Skin of body (tissue), 2 donors: ENCODE results near the gene SPPL2B. TPM values are rescaled to one million over a fixed set of nuclear protein-coding genes. Genes with fewer than 3 reads are reported as not detected.
"Not testable (repeated sequence)": the region's sequence is repeated elsewhere in the genome, so short reads cannot be mapped to it uniquely, and the experiment has no call there.

Experiments
- DNase-seq: peaks from one replicate; lab custom pipeline; 2025; lab: John Stamatoyannopoulos, UW
- total RNA-seq: library from RNA; depleted of rRNA; stranded (reverse); fragments of >200 nt; gene quantifications from one replicate; pipeline ENCODE4 v1.2.3, GENCODE V29; 2014

The SPPL2B gene
- total RNA-seq, 1 donor from 2014 or later: 23.6 TPM

DNA sequence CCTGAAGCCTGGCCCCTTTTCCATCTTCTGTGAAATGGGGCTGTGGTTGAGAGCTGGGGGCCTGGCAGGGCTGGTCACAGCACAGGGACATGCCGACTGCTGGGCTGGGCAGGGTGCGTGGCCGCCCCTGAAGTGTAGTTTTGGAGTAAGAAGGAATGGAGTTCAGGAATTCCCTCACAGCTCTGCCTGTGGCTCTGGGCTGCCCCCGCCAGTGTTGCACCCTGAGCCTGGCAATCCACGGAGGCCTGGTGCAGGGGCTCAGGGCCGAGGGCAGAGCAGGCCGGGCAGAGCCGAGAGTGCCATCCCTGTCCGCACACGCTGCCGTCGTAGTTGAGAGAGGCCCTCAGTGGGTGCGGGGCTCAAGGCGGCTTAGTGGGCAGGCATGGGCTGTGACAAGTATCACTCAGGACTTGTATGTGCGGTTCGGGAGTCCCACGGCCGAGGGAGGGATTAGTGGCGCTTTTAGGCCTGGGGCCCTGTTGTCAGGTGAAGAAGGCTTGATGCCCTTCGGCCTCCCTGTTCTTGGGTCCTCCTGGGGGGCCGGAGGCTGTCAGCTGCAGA lies 9.7 kb downstream of the SPPL2B start:
- no peak for DNase-seq

DNA sequence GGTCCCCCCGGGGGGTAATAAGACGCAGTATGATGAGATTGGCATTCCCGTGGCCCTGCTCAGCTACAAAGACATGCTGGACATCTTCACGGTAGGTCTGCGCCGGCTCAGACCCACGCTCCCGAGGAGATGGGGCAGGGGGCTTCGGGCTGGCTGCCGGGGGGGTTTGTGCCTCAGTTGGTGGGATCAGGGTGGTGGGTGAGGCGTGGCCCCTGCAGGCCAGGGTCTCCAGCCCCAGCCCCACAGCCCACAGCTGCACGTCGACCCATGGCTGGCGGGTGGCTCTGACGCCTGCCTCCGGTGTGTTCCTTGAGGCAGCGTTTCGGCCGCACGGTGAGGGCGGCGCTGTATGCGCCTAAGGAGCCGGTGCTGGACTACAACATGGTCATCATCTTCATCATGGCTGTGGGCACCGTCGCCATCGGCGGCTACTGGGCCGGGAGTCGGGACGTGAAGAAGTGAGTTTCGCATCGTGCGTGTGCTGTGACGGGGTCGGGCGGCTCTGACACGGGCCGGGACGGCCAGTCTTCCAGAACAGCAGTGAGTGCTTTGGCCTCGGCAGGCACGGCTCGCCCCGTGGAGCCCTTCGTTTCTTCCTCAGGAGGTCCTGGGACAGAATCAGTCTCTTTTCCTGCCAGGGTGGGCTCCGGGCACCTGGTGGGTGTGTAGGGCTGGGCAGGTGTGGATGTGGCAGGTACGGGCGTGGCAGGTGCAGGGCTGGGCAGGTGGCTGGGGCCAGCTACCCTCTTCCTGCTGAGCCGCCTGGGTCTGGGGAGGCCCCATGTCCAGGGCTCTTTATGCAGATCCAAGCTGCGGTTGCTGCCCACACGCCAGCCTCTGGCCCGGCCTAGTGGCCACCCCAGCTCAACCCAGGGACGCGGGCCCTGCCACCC lies 10.5 kb downstream of the SPPL2B start:
- no peak for DNase-seq

DNA sequence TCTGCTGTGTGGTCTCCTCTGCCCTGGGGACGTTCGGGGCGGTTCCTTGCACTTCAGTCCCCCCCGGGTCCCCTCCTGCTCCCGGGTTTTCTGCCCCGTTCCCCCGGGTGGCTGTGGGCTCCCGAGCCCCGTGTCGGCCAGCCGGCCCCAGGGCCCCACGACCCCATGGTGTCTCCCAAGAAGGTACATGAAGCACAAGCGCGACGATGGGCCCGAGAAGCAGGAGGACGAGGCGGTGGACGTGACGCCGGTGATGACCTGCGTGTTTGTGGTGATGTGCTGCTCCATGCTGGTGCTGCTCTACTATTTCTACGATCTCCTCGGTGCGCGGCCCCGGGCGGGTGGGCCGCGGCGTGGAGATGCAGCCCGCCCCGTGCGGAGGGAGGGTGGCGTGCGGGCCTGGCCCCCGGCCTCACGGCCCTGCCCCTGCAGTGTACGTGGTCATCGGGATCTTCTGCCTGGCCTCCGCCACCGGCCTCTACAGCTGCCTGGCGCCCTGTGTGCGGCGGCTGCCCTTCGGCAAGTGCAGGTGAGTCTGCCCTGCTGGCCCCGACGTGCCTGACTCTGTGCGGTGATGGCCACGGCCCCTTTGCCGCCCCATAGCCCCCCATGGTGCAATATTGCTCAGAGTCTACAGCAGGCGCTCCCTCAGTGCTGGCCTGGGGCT lies 11.3 kb downstream of the SPPL2B start:
- no peak for DNase-seq

DNA sequence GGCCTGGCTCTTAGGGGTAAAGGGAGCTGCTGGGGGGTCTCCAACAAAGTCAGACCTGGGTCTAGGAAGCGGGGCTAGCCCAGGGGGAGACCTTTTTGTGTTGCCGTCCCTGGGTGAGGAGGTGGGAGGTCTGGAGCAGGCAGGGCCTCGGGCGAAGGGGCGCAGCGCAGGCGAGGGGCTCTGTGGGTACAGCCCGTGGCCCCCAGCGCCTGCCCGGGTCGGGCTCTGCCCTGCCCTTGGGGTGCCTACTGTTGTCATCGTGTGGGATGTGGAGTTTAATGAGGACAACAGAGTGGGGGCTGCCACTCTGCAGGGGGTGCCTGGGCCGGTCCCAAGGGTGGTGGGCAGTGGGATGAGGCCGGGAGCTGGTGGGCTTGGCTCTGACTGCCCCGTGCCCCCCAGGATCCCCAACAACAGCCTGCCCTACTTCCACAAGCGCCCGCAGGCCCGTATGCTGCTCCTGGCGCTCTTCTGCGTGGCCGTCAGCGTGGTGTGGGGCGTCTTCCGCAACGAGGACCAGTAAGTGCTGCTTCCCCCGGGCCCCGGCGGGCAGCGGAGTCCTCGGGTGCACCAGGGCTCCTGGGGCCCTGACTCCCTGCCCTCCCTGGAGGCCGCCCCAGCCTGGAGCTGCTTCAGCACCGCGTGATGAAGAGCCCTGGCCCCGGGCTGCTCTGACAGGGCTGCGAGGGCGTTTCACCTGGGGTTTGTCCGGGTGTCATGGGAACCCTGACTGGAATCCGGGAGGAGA lies 12.2 kb downstream of the SPPL2B start:
- DNase-seq: no peak

DNA sequence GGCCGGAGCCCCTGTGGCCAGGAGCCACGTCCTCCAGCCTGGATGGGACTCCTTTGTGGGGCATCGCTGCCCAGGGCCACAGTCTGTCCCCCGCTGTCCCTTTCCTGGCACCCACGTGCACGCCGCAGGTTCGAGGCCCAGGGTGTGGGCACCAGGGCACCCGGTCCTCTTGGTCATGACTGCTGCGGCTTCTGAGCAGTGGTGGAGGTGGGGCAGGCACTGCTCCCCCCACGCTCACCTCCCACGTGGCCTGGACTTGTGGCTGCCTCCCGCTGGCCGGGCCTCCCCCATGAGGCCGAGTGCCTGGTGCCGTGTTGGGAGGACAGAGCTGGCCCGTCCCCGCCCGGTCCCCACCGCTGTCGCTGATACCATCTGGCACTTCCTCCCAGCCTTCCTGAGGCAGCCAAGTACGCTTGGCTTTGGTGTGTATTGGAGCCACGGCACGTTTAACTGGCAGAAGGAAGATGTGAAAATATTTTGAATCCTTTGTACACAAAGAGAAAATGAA lies 12.8 kb downstream of the SPPL2B start:
- DNase-seq: no peak

DNA sequence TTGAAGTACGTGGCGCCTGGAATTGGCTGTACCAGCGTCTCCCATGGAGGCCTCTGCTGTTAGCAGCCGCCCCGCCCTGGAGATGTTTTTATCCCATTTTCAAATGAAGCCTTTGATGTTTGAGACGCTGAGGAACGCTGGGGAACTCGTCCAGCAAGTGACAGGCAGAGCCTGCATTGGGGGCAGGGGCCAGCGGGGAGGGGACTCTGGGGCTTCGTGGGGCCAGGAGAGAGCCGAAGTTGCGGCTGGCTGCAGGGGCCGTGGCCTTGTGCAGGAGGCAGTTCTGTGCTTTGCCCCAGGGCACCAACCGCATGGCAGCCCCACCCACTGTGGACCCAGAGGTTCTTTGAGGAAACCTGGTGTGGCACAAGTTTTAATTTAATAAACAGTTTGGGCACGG lies 13.5 kb downstream of the SPPL2B start:
- DNase-seq: no peak

DNA sequence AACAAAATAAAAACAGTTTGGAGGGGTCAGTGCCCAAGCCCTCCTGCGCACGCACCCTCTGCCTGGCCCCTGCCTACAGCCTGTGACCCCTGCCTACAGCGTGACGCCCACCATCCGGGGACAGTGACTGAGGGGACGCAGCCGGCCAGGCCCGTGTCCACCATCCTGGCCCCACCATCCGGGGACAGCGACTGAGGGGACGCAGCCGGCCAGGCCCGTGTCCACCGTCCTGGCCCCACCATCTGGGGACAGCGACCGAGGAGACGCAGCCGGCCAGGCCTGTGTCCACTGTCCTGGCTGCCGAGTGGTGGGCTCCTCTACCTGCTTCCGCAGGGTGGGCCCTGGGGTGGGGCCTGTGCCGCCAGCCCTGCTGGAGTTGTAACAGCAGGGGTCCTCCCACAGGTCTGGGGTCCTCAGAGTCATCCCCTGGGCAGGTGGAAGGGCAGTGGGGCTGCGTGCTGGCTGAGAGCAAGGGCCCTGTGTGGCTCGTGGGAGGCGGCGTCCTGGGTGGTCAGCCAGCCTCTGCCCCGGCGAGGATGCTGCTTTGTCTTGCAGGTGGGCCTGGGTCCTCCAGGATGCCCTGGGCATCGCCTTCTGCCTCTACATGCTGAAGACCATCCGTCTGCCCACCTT lies 14.3 kb downstream of the SPPL2B start:
- no peak for DNase-seq

DNA sequence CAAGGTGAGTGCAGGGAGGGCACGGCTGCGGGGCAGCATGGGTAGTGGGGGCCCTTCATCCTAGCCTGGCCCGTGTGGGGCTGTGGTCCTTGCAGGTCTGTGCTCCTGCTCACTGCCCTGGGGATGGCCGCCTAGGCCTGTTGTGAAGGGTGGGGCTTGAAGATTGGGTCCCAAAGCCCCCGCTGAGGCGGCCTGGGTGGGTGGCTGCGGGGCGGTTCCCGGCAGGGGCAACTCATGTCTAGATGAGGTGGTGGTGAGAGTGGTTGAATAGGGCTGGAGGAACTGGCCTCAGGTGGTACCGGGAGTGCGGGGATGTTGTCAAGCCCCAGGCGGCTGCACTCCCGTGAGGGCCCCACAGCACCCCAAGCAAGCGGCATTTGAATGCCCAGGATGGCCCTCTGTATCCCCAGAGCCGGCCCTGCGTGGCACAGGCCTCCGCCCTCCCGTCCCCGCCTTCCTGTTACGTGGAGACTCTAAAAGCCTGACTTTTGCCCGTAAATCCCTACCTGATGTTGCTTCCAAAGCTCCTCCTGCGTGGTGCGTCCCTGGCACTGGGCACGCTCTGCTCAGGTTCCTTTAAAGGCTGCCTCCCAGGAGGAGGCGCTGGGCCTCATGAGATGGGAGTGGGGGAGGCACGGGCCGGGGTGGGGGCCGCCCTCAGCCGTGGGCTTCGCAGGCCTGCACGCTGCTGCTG lies 15.0 kb downstream of the SPPL2B start:
- no peak for DNase-seq

DNA sequence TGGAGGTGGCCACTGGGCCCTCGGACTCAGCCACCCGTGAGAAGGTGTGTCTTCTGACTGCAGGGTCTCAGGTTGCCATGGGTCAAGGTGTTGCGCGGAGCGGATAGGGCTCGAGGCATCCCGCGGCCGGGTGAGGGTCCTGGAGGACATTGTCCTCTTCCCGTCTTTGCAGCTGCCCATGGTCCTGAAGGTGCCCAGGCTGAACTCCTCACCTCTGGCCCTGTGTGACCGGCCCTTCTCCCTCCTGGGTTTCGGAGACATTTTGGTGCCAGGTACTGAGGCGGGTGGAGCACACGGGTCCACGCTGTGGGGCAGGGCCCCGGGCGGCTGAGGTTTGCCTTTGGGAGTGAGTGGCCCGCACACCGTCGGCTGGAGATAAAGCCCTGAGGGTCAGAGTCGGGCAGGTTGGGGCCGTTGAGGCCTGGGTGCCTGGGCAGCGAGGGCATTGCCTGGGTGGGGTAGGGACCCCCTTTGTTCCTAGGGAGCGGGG lies 15.9 kb downstream of the SPPL2B start:
- DNase-seq: no peak

DNA sequence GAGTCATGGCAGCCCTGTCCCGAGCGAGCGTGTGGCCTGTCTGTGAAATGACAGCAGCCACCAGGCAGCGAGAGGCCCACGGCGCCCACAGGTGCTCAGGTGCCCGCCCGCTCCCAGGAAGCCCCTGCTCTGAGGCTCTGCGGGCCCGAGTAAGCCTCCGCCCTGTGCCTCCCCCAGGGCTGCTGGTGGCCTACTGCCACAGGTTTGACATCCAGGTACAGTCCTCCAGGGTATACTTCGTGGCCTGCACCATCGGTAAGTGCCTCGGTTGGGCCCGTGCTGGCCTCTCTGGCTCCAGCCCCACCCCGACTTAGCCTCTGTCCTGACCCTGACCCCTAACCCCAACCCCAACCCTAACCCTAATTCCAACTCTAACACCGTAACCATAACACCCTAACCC lies 16.6 kb downstream of the SPPL2B start:
- DNase-seq: no peak

DNA sequence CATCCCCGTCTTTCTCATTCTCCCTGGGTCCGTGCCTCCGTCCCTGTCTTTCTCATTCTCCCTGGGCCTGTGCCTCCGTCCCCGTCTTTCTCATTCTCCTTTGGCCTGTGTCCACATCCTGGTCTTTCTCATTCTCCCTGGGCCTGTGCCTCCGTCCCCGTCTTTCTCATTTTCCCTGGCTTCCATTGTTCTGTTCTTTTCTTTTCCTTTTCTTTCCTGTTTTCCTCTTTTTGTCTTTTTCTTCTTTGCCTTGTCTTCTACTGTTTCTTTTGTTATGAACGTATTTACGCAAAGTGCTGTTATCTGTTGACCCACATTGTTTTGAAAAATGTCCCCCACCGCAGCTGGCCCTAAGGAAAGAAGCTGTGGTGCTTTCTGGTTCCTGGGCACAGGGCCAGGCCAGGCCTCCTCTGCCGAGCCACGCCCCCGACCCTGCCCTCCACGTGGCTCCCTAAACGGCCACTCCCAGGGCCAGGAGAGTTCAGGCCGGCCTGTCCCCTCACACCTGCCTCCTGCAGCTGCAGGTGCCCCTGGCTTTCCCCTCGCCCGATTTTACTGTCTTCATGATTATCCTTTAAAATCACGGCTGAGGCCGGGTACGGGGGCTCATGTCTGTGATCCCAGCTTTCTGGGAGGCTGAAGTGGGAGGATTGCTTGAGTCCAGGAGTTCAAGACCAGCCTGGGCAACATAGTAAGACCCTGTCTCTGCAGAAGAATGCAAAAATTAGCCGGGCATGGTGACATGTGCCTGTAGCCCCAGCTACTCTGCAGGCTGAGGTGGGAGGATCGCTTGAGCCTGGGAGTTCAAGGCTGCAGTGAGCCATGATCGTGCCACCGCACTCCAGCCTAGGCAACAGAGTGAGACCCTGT lies 17.5 kb downstream of the SPPL2B start:
- DNase-seq: no peak

DNA sequence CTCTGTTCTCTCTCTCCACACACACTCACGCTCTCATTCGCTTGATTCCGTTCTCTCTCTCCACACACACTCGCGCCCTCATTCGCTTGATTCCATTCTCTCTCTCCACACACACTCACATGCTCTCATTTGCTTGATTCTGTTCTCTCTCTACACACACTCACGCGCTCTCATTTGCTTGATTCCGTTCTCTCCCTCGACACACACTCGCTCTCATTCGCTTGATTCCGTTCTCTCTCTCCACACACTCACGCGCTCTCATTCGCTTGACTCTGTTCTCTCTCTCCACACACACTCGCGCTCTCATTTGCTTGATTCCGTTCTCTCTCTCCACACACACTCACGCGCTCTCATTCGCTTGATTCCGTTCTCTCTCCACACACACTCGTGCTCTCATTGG lies 21.3 kb downstream of the SPPL2B start:
- DNase-seq: not testable (repeated sequence)

DNA sequence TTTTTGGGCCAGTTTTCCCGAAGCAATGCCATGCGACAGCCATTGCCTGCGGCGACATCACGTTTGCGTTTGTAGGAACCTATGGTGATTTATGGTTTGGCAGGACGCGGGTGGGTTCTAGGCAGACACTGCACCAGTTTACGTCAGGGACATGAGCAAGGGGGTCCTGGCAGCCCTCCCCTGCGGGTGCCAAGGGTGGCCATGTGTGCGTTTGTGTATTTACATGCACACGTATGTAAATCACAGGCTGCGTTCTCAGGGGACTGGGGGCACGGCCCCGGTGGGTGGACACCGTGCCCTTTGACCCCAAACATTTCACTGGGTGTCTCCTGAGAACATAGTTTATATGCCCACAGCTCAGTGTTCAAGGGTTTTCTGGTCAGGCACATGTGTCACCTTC lies 22.2 kb downstream of the SPPL2B start:
- no peak for DNase-seq

DNA sequence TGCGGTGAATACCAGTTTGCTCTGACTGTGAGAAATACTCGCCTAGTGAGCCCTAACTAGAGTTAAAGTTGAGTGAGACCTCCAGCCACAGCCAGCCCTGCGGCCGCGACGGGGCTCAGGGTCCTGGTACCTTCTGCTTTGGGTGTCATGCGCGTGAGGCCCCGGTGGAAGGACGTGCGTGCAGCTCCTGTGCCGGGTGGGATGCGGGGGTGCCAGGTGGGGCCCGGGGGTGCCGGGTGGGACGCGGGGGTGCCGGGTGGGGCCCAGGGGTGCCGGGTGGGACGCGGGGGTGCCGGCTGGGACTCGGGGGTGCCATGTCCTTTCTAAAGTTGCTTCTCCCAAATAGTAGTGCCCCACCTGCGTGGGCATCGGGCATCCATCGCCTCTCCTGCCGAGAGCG lies 23.1 kb downstream of the SPPL2B start:
- DNase-seq: no peak

DNA sequence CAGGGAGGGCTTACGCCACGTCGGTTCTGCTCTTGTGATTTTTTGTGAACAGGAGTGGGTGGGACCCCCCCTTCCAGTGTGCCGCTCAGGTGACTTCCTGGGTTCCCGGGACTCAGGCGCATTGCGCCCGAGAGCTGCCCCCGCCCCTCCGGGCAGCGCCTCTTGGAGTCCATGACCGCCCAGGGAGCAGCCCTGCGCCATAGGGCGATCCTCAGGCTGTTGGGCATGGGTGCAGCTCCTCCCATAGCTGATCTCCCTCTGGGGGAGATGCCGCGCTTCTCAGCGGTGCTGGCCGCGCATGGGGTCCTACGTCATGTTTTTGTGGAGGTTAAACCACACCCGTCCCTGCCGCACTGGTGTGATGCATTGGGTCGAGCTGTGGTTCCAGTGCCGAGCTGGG lies 23.6 kb downstream of the SPPL2B start:
- no peak for DNase-seq

DNA sequence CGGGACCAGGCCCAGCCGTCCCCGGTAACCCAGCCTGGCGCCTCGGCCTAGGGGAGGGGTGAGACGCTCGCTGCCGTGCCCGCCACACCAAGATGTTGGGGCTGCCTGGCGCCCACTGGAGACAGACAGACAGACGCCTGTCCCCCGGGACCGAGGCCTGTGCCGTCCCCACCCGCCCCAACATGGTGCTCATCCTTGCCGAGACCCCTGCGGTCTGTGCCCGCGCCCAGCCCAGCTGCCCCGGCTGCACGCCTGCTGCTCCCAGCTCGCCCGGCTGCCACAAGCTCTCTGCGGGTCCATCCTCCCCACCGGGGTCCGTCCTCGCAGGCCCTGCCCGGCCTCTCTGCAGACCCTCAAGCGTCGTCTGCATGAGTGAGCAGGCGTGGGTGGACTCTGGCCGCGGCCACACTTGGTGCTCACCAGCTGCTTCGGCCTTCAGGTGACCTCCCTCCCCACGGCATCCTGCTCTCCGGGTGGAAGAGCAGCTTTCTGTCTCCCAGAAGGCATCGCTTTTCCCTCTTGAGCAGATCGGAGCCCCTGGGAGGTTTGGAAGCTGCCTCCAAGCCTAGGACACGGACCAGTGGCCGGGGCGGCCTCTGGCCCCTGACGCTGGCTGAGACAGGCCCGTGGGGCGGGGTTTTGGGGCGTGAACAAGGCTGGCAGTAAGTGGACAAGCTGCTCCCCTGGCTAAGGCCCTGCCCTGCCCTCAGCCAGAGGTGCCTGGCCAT lies 24.8 kb downstream of the SPPL2B start:
- no peak for DNase-seq

DNA sequence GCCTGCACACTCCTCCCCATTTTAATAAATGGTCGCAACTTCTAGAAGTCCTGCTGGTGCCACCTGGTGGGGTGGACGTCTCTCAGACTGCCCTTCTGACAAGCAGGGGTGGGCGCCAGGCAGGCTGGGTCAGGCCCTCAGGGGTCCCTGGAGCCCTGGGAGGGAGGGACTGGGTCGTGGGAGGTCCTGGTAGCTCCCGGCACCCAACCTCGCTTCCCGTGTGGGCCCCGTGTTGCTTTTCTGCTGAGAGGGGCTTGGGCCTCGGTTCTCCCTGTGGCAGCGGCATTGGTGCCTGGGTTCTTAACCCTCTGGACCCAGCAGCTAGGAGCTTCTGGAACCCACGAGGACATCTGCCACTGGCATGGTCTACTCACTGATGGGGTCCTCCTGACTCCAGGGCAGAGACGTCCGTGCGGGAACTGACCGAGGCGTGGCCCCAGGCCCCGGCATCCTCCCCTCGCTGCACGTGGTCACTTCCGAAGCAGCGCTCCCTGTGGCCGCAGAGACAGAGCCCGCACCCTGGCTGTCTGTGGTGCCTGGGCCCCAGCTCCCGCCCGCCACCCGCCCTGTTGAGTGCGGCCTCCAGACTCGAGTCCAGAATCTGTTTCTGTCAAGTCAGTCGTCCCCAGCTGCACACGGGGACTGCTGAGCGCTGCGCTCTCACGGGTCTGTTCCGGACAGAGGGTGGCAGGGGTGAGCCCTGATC lies 25.6 kb downstream of the SPPL2B start:
- no peak for DNase-seq

DNA sequence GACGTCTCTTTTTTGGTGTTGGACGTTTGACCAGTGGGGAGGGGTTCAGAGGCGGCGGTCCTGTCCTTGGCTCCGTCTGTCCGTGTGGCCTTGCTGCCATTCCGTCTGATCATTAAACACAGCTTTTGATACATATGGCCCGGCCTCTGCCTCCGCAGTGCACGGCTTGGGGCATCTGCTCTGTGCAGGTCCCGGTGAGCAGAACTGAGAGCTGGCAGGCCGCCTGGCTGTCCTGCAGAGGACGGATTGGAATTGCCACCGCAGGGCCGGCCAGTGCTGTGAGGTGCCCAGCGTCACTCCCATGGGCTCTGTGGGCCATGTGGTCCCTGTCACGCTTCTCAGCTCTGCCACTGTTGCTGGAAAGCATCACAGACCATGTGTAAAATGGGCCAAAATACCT lies 26.2 kb downstream of the SPPL2B start:
- DNase-seq: no peak
